Subcutaneous abdominal adipose tissue (tissue), 5 donors: ENCODE results near the gene PBX3.

Experiments used
- H3K27ac ChIP-seq: one replicate; pipeline ENCODE4 v1.7.0; 2013; ENCODE audit warnings: low read depth, mild to moderate bottlenecking, inconsistent platforms, low read length, moderate library complexity
- H3K27me3 ChIP-seq, 5 donors: one replicate each; pipeline ENCODE4 v1.7.0; 2013; ENCODE audit warnings: low read length in 5 of 5, inconsistent platforms in 1 of 5; ENCODE audit not compliant: control insufficient read depth in 5 of 5, insufficient read depth in 4 of 5
- H3K36me3 ChIP-seq, 5 donors: one replicate each; pipeline ENCODE4 v1.7.0; 2013; ENCODE audit warnings: low read length in 5 of 5; ENCODE audit not compliant: control insufficient read depth in 5 of 5, insufficient read depth in 5 of 5
- H3K4me1 ChIP-seq, 5 donors: one replicate each; pipeline ENCODE4 v1.7.0; 2013; ENCODE audit warnings: low read length in 5 of 5, mild to moderate bottlenecking in 3 of 5, moderate library complexity in 1 of 5; ENCODE audit not compliant: control insufficient read depth in 5 of 5, insufficient read depth in 5 of 5
- H3K4me3 ChIP-seq, 5 donors: one replicate each; pipeline ENCODE4 v1.7.0; 2013; ENCODE audit warnings: low read length in 5 of 5, low read depth in 1 of 5
- H3K9ac ChIP-seq, 5 donors: one replicate each; pipeline ENCODE4 v1.7.0; 2013; ENCODE audit warnings: low read length in 5 of 5, mild to moderate bottlenecking in 4 of 5, moderate library complexity in 3 of 5
- H3K9me3 ChIP-seq, 5 donors: one replicate each; pipeline ENCODE4 v1.7.0; 2013; ENCODE audit warnings: low read length in 5 of 5; ENCODE audit not compliant: control insufficient read depth in 5 of 5
- donor health status: healthy.
- donor health status: healthy.
- donor health status: healthy.
- donor health status: healthy.
- donor health status: healthy.

PBX3 gene

GRCh38 chr9:125932746-125933455, 185.7 kb downstream of the PBX3 start:
- no peak overlapping the region for H3K27ac ChIP-seq

GRCh38 chr9:125942125-125942524, 195.0 kb downstream of the PBX3 start:
- H3K4me3 ChIP-seq = no peak overlapping the region
- peaks cover 0 to 10% (median 0%) of the 10 kb centered on the region in 5 donors for H3K36me3 ChIP-seq
- no peak overlapping the region for H3K9ac ChIP-seq
- H3K27ac ChIP-seq = no peak overlapping the region
- H3K9me3 ChIP-seq = peaks cover 0 to 11% (median 5%) of the 10 kb centered on the region in 5 donors
- H3K4me1 ChIP-seq = no peaks in the 10 kb centered on the region
- no peaks in the 10 kb centered on the region for H3K27me3 ChIP-seq

More at GRCh38 chr9:125932746-125933455, 185.7 kb downstream of the PBX3 start:
- no peaks in the 10 kb centered on the region for H3K9me3 ChIP-seq
- no peak overlapping the region for H3K4me3 ChIP-seq
- H3K4me1 ChIP-seq = peaks cover 0 to 8% (median 0%) of the 10 kb centered on the region in 5 donors
- H3K9ac ChIP-seq = no peak overlapping the region
- H3K27me3 ChIP-seq = no peaks in the 10 kb centered on the region
- peaks cover 7 to 17% (median 10%) of the 10 kb centered on the region in 5 donors for H3K36me3 ChIP-seq

DNA sequence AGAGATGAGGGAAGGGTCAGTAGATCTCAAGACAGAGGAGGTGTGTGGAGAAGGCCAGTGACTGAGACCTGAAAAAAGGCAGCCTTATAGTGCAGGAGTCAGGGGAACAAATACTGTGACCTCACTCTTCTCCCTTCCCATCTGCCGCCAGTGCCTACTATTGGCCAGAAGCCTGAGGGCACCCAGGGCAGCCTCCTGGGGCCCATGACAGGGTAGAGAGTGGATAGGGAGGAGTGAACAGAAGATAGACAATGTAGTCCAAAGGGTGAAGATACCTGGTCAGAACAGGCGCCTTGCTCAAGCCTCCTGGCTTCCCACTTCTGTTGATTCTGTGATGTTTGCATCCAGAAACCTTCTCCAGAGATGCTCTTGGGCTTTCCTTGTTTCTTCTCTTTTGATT, 196.7 kb downstream of the PBX3 start:
- no peaks in the 10 kb centered on the region for H3K27me3 ChIP-seq
- H3K27ac ChIP-seq = no peak overlapping the region
- H3K4me3 ChIP-seq = no peak overlapping the region
- H3K36me3 ChIP-seq = peaks cover 0 to 9% (median 0%) of the 10 kb centered on the region in 5 donors
- H3K9ac ChIP-seq = no peak overlapping the region
- peaks cover 0 to 11% (median 5%) of the 10 kb centered on the region in 5 donors for H3K9me3 ChIP-seq
- H3K4me1 ChIP-seq = peaks cover 0 to 3% (median under 1%) of the 10 kb centered on the region in 5 donors

DNA sequence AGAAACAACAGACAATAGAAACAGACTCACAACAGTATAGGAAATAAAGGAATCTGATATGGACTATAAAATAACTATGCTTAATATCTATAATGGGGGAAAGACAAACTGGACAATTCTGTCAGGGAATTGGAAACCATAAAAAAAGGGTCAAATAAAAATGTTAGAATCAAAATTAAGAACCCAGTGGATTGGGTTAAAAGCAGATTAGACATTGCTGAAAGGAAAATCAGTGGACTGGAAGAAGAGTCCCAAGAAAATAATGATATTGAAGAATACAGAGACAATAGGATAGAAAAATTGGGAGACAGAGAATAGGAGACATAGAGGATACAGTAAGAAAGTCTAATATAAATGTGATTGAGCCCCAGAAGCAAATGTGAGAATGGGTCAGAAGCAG, 199.2 kb downstream of the PBX3 start:
- Histone ChIP-seq H3K27me3 (no peaks in the 10 kb centered on the region), H3K4me1 (peaks cover 0 to 13% (median 4%) of the 10 kb centered on the region in 5 donors), H3K36me3 (peaks cover 0 to 9% (median 0%) of the 10 kb centered on the region in 5 donors), H3K4me3 (no peak overlapping the region), H3K9ac (no peak overlapping the region), H3K27ac (no peak overlapping the region), H3K9me3 (peaks cover 0 to 11% (median 5%) of the 10 kb centered on the region in 5 donors)

DNA sequence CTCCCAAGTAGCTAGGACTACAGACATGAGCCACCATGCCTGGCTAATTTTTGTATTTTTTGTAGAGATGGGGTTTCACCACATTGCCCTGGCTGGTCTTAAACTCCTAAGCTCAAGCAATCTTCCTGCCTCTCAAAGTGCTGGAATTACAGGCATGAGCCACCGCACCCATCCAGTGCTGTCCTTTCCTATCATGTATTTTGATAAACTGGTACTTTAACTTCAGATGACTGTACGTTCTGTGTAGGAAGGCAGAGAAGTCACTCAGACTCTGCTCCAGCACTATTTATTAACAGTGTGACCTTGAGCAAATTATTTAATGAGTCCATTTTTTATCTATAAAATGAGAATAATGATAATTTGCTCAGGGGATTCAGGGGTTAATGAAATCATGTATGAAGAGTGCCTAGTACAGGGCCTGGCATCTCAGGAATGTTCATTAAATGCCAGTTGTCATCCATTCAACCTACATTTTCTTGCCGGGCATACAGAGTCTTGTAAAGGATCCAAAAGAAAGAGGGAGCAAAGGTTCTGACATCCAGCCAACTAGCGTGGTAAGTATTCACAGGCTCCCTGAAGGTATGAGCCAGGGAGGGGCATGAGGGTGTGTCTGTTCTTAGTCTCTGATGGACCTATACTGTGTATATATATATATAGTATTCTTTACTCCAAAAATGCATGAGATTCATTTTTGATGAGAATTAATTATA, 201.9 kb downstream of the PBX3 start:
- Histone ChIP-seq H3K9me3 (peaks cover 0 to 11% (median 5%) of the 10 kb centered on the region in 5 donors), H3K27me3 (no peaks in the 10 kb centered on the region), H3K4me1 (peaks cover 0 to 13% (median 4%) of the 10 kb centered on the region in 5 donors), H3K4me3 (no peak overlapping the region), H3K36me3 (peaks cover 0 to 9% (median 0%) of the 10 kb centered on the region in 5 donors), H3K9ac (no peak overlapping the region), H3K27ac (no peak overlapping the region)

DNA sequence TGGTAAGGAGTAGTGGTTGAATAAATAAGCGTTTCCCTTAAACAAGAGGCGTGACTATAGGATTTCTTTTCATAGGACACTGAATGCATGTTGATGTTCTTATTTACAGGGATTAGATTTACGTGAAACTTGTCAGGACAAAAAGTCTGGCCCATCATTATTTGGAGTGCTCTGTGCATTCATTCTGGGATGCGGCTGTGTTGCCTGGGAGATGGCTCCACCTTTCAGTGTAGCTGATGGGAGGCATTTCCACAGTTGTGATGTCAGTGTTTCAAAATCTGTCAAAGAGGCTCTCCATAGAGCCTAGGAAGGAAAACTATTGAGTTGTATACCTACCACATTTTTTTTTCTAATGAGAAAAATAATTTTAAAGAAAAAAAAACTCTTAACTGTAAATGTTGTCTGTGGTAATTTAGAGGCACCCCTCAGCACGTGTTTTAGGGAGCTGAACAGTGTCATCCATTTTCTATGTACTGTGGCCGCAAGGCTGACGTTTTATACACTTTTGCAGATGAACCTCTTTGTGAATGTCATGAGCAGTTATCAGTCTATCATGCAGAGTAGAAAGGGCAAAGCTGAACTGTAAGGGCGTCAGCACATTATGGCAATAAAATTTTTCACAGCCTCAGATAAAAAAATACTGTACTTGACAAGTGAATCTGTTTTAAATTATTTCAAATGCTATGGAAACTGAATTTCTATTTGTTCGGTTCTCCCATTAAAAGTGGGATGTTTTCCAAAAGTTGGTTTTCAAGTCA, 202.7 kb downstream of the PBX3 start:
- H3K36me3 ChIP-seq = peaks cover 0 to 9% (median 0%) of the 10 kb centered on the region in 5 donors
- no peak overlapping the region for H3K9ac ChIP-seq
- peaks cover 0 to 11% (median 5%) of the 10 kb centered on the region in 5 donors for H3K9me3 ChIP-seq
- H3K27me3 ChIP-seq = no peaks in the 10 kb centered on the region
- no peak overlapping the region for H3K4me3 ChIP-seq
- H3K27ac ChIP-seq = no peak overlapping the region
- H3K4me1 ChIP-seq = peaks cover 0 to 13% (median 4%) of the 10 kb centered on the region in 5 donors

DNA sequence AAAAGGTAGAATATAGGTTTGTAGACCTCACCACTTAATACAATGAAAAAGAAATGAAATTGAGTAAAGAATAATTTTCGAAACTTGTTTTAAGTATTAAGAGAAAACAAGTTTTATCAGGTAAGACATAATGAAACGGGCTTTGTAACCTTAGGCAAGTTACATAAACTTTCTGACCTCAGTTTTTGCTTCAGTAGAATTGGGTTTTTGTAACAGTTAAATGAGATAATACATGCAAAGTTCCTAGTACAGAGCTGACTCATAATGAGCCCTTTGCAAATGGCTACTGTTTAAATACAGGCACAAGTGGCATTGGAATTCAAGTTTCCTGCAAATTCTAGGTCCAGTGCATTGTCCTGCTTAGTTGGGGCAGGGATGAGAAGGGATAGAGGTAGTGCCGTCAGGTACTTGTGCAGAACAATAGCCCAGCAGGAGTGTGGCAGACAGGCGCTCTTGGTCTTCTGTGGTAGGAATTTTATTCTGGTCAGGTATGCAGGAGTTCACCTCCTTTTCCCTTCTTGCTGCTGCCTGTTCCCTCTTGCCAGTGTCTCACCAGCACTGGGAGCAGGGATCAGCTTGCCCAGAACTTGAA, 203.8 kb downstream of the PBX3 start:
- Histone ChIP-seq H3K4me3 (no peak overlapping the region), H3K4me1 (peaks cover 0 to 13% (median 4%) of the 10 kb centered on the region in 5 donors), H3K27me3 (no peaks in the 10 kb centered on the region), H3K9me3 (peaks cover 0 to 6% (median 3%) of the 10 kb centered on the region in 5 donors), H3K9ac (no peak overlapping the region), H3K36me3 (peaks cover 0 to 4% (median 0%) of the 10 kb centered on the region in 5 donors), H3K27ac (no peak overlapping the region)

GRCh38 chr9:125953314-125954019, 206.3 kb downstream of the PBX3 start:
- Histone ChIP-seq H3K36me3 (peaks cover 0 to 5% (median 0%) of the 10 kb centered on the region in 5 donors), H3K4me1 (peaks cover 0 to 13% (median 4%) of the 10 kb centered on the region in 5 donors), H3K27ac (no peak overlapping the region), H3K4me3 (no peak overlapping the region), H3K9me3 (no peaks in the 10 kb centered on the region), H3K27me3 (no peaks in the 10 kb centered on the region), H3K9ac (no peak overlapping the region)

DNA sequence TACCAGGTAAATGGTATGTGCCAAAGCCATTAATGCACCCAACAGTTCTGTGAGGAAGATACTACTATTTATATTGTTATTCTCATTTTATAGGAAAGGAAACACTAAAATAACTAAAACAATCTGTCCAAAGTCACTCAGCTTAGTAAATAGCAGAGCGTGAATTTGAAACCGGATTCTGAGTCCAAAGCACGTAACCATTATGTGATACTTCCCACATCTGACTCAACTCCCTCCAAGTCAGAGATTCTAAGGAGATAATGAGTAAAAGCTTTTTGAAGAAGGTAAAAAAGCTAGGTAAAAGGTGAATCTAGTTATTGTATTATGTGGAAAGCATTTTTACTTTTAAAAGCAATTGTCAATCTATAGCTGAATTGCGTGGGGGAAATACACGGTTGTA, 208.9 kb downstream of the PBX3 start:
- H3K9ac ChIP-seq = no peak overlapping the region
- H3K27ac ChIP-seq = no peak overlapping the region
- no peaks in the 10 kb centered on the region for H3K27me3 ChIP-seq
- peaks cover 0 to 6% (median 0%) of the 10 kb centered on the region in 5 donors for H3K4me1 ChIP-seq
- H3K4me3 ChIP-seq = no peak overlapping the region
- H3K9me3 ChIP-seq = no peaks in the 10 kb centered on the region
- peaks cover 0 to 11% (median 5%) of the 10 kb centered on the region in 5 donors for H3K36me3 ChIP-seq
